Diencephalon (tissue), 1 donor: ENCODE measurements around the gene LPCAT2. TPM values are rescaled to one million over a fixed set of nuclear protein-coding genes. Genes with fewer than 3 reads are reported as not detected.

Experiments
- total RNA-seq: library from RNA; depleted of rRNA; stranded (reverse); fragments of >200 nt; gene quantifications from one replicate; pipeline ENCODE4 v1.2.3, GENCODE V29; 2014

The LPCAT2 gene, protein sequence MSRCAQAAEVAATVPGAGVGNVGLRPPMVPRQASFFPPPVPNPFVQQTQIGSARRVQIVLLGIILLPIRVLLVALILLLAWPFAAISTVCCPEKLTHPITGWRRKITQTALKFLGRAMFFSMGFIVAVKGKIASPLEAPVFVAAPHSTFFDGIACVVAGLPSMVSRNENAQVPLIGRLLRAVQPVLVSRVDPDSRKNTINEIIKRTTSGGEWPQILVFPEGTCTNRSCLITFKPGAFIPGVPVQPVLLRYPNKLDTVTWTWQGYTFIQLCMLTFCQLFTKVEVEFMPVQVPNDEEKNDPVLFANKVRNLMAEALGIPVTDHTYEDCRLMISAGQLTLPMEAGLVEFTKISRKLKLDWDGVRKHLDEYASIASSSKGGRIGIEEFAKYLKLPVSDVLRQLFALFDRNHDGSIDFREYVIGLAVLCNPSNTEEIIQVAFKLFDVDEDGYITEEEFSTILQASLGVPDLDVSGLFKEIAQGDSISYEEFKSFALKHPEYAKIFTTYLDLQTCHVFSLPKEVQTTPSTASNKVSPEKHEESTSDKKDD
- 16.1 TPM for total RNA-seq

DNA sequence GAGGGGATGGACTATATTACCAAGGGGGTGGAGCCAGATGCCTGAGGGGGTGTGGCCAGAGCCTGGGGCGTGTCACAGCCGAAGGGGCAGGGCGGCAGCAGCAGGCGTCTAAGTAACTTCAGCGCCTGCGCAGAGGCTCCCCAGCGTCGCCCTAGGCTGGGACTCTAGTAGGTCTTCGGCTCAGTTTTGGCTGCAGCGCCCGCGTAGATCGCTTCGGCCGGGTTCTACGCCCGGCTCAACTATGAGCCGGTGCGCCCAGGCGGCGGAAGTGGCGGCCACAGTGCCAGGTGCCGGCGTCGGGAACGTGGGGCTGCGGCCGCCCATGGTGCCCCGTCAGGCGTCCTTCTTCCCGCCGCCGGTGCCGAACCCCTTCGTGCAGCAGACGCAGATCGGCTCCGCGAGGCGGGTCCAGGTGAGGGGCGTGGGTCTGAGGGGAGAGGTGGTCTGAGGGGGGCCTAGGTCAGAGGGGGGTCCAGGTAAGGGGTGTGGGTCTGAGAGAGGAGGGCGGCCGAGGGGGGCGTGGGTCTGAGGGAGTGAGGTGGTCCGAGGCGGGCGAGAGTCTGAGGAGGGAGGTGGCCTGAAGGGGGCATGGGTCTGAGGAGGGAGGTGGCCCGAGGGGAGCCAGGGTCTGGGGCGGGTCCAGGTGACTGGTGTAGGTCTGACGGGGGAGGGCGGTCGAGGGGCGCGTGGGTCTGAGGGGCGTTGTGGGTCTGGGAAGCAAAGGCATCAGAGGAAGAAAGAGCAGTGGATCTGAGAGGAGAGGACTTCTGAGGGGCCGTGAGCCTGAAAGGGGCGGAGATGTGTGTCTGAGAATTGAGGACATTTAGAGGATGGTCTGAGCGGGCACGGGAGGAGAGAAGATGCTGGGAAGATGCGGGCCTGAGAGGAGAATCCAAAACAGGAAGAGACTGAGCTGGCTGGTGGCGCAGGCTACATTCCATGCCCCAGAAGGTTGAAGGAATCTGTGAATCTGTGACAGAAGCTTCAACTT lies at the start of gene LPCAT2:
Gene LPCAT2 (plus strand): TSS at position 132 of the 991 bp plus-strand sequence. CDS start 110 bp downstream, at position 242.

DNA sequence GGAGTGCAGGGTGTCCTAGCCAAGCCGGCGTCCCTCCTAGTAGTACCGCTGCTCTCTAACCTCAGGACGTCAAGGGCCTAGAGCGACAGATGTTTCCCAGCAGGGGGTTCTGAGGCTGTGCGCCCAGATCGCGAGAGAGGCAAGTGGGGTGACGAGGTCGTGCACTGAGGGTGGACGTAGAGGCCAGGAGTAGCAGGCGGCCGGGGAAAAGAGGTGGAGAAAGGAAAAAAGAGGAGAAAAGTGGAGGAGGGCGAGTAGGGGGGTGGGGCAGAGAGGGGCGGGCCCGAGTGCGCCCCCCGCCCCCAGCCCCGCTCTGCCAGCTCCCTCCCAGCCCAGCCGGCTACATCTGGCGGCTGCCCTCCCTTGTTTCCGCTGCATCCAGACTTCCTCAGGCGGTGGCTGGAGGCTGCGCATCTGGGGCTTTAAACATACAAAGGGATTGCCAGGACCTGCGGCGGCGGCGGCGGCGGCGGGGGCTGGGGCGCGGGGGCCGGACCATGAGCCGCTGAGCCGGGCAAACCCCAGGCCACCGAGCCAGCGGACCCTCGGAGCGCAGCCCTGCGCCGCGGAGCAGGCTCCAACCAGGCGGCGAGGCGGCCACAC lies 29.9 kb upstream of the LPCAT2 start, which contains the start of gene MMP2:
Gene MMP2 (plus strand): TSS at position 372 of the 603 bp plus-strand sequence. CDS start 282 bp downstream, outside the sequence.

GRCh38 chr16:55566432-55567175 lies 57.7 kb downstream of the LPCAT2 start, which contains the start of gene CAPNS2:
CAPNS2 (plus strand) TSS chr16:55566684; CDS start chr16:55566757, 73 bp downstream.

Other genes with a start within 250 kb of the LPCAT2 start
- 0.69 TPM for gene IRX6, start 184.9 kb upstream of the LPCAT2 start, total RNA-seq
- gene MMP2, start 29.9 kb upstream of the LPCAT2 start, total RNA-seq, result 15.0 TPM
- not detected for gene CAPNS2, start 57.6 kb downstream of the LPCAT2 start, total RNA-seq
- not detected for gene SLC6A2, start 146.9 kb downstream of the LPCAT2 start, total RNA-seq